GM23338 (cell line): ENCODE measurements around the gene FHIP1B.

ENCODE experiments used
- CREB1 ChIP-seq: fragments of 250-450 bp; sonication (Bioruptor Pico); IDR thresholded peaks from 2 replicates; pipeline ENCODE4 v1.5.0; 2020; ENCODE audit warnings: low read depth, mild to moderate bottlenecking, moderate library complexity
- EZH2 ChIP-seq: fragments of 200-600 bp; sonication (generic); IDR thresholded peaks from one replicate; pipeline ENCODE4 v1.8.0; 2017; ENCODE audit warnings: antibody characterized with exemption, mild to moderate bottlenecking, low read depth; ENCODE audit not compliant: unreplicated experiment
- EZH2phosphoT487 ChIP-seq: fragments of 200-600 bp; sonication (generic); IDR thresholded peaks from one replicate; pipeline ENCODE4 v1.8.1; 2018; ENCODE audit warnings: antibody characterized with exemption; ENCODE audit not compliant: unreplicated experiment
- JUNB ChIP-seq: IDR thresholded peaks from one replicate; pipeline ENCODE4 v1.6.1; 2016; ENCODE audit warnings: antibody characterized with exemption; ENCODE audit not compliant: unreplicated experiment
- NANOG ChIP-seq: IDR thresholded peaks from 2 replicates; pipeline ENCODE4 v1.6.1; 2016; ENCODE audit warnings: antibody characterized with exemption, borderline replicate concordance
- POLR2AphosphoS5 ChIP-seq: IDR thresholded peaks from 2 replicates; pipeline ENCODE4 v1.6.1; 2016; ENCODE audit warnings: antibody characterized with exemption, low read depth
- REST ChIP-seq: IDR thresholded peaks from one replicate; pipeline ENCODE4 v1.6.1; 2018; ENCODE audit warnings: antibody characterized with exemption; ENCODE audit not compliant: unreplicated experiment
- ZNF331 ChIP-seq: fragments of 250-450 bp; sonication (Bioruptor Pico); IDR thresholded peaks from 2 replicates; pipeline ENCODE4 v1.5.0; 2020; ENCODE audit warnings: low read depth, mild to moderate bottlenecking, moderate library complexity
- TF ChIP-seq, protein P1 (sequence below), 2 experiments: fragments of 200-600 bp in 1 of 2; sonication (generic) in 1 of 2; conservative IDR thresholded peaks; 2 replicates each; pipeline versions ENCODE4 v1.5.1 to v1.6.1; 2016 to 2017; ENCODE audit warnings: antibody characterized with exemption in 2 of 2, low read depth in 2 of 2, mild to moderate bottlenecking in 2 of 2, moderate library complexity in 1 of 2

DNA sequence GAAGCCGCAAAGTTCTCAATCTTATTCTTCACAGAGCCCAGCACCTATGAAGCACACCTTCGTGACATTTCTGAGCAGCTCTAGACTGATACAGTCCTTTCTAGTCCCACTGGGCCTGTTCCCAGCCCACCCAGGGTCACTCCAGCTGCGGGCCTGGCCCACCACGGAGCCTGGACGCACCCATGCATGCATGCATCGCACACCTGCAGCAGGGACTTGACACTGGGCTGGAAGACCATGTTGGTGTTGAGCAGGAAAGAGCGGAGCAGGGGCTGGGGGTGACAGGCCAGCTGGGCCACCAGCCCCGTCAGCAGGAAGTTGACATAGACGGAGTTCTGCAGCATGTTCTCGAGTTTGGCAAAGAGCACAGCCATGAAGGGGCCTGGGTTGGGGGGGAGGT is 19.9 kb downstream of the FHIP1B start:
- TF ChIP-seq, protein P1, sequence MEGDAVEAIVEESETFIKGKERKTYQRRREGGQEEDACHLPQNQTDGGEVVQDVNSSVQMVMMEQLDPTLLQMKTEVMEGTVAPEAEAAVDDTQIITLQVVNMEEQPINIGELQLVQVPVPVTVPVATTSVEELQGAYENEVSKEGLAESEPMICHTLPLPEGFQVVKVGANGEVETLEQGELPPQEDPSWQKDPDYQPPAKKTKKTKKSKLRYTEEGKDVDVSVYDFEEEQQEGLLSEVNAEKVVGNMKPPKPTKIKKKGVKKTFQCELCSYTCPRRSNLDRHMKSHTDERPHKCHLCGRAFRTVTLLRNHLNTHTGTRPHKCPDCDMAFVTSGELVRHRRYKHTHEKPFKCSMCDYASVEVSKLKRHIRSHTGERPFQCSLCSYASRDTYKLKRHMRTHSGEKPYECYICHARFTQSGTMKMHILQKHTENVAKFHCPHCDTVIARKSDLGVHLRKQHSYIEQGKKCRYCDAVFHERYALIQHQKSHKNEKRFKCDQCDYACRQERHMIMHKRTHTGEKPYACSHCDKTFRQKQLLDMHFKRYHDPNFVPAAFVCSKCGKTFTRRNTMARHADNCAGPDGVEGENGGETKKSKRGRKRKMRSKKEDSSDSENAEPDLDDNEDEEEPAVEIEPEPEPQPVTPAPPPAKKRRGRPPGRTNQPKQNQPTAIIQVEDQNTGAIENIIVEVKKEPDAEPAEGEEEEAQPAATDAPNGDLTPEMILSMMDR (conservative IDR thresholded peaks at IDR 0.05; ENCODE audit: low read depth in 2 of 2): no peak
- TF ChIP-seq REST: no peak
- no peak for TF ChIP-seq POLR2AphosphoS5
- no peak for TF ChIP-seq EZH2phosphoT487
- no peak for TF ChIP-seq EZH2
- TF ChIP-seq CREB1 (CRISPR knock-in tag): no peak
- TF ChIP-seq ZNF331 (CRISPR knock-in tag): no peak
- no peak for TF ChIP-seq JUNB
- no peak for TF ChIP-seq NANOG
